Islet of Langerhans (tissue), 1 donor: ENCODE measurements around the gene PTPRR.

Source experiments
- FAIRE-seq: peaks from one replicate; lab custom pipeline; 2011; peaks lifted over from hg19 to GRCh38; lab: Jason Lieb, UNC

The PTPRR gene, protein sequence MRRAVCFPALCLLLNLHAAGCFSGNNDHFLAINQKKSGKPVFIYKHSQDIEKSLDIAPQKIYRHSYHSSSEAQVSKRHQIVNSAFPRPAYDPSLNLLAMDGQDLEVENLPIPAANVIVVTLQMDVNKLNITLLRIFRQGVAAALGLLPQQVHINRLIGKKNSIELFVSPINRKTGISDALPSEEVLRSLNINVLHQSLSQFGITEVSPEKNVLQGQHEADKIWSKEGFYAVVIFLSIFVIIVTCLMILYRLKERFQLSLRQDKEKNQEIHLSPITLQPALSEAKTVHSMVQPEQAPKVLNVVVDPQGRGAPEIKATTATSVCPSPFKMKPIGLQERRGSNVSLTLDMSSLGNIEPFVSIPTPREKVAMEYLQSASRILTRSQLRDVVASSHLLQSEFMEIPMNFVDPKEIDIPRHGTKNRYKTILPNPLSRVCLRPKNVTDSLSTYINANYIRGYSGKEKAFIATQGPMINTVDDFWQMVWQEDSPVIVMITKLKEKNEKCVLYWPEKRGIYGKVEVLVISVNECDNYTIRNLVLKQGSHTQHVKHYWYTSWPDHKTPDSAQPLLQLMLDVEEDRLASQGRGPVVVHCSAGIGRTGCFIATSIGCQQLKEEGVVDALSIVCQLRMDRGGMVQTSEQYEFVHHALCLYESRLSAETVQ

DNA sequence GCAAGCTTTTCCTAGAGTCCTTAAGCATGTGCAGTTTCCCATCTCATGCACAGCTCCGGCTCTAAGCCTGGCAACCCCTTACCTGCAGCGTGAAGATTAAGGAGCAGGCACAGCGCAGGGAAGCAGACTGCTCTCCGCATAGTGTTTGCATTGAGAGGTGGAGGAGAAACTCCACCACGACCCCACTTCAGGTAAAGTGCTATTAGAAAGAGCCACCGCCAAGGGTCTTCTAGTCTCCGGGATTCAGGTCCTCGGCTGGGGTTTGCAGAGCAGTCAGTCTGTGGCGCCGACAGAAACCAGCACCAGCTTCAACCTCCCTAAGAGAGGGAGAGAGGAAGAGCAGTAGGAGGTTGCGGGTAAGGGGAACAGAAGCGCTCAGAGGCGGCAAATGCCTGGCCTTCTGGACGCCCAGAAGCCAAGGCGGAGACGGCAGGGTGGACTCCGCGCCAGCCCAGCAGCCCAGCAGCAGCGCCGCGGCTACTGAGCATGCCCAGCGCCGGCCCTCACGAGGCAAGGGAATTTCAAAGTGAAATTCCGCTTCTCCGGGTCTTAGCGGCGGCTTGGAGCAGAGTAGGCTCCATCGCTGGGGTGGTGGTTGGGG, at the start of gene PTPRR:
TSS of gene PTPRR (minus strand) at position 488 of the 601 bp plus-strand sequence. CDS start at position 140, 348 bp downstream.
- FAIRE-seq = no peak

- FAIRE-seq = no peak
These were observed 46.7 kb upstream of the PTPRR start for GRCh38 chr12:70966996-70967790.

DNA sequence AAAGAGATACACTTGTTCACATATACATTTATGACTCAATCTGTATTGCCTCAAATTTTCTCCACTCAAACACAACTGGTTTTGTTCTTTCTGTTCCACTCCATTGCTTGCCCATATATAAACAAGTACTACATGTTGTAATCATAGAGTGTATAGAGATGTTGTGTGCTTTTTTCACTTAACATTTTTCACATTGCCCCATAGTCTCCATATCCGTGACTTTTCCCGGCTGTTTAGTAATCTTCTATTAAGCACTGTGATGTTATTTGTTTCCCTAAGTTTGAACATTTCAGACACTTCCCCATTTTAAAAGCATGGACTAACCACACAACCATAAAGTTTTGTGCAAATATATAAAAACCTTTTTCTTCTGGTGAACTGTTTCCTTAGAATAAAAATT, 45.5 kb upstream of the PTPRR start:
- FAIRE-seq = no peak

- FAIRE-seq = no peak
These were observed 44.5 kb upstream of the PTPRR start for GRCh38 chr12:70964867-70965510.

- FAIRE-seq = no peak
These were observed 42.6 kb upstream of the PTPRR start for GRCh38 chr12:70963081-70963660.

- FAIRE-seq = no peak
These were observed 41.8 kb upstream of the PTPRR start for GRCh38 chr12:70962226-70962794.

- no peak for FAIRE-seq
These were observed 39.9 kb upstream of the PTPRR start for GRCh38 chr12:70960484-70960883.

DNA sequence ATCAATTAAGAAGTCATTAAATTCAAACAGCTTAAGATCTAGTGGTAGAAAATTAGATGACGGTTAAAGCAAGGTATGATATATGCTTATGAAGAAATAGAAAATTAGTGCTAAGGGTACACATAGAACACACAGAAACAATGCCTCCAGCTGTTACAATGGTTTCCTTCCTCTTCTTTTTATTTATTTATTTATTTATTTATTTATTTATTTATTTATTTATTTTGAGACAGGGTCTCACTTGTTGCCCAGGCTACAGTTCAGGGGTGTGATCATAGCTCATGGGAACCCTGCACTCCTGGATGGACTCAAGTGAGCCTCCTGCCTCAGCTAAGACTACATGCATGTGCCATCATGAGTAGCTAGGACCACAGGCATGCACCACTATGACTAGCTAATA, 34.9 kb upstream of the PTPRR start:
- FAIRE-seq = no peak

- FAIRE-seq = no peak
These were observed 29.9 kb upstream of the PTPRR start for GRCh38 chr12:70950451-70950850.

GRCh38 chr12:70948976-70949336, 28.4 kb upstream of the PTPRR start:
- no peak for FAIRE-seq

DNA sequence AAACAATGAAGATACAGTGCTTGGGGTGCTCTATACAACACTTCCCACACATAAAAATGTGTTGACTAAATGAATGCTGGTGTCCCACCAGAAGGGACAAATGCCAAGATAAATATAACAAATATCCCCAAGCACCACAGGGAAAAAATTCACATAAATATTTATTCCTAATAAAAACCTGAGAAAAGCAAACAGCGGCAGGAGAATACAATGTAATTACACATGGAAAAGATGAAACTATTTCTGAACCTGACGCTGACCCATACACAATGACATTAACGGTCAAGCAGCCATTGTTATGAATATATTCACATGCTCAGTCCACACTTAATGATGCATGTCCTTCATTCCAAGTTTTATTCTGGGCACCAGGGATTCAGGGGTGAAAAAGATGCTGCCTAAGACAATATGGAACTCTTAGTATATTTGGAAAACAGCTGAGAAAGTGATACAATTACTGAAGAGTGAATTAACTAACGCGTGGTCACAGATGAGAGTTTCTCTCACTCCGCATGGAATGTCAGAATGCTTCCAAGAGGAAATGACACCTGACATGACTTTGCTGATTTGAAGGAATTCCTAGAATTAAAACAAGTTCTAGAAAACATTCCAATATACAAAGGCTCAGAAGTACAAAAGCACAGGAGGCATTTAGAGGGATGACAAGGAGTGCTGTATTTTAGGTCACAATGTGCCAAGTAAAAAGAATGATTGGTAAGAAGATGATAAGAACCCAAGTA, 27.9 kb upstream of the PTPRR start:
- no peak for FAIRE-seq

DNA sequence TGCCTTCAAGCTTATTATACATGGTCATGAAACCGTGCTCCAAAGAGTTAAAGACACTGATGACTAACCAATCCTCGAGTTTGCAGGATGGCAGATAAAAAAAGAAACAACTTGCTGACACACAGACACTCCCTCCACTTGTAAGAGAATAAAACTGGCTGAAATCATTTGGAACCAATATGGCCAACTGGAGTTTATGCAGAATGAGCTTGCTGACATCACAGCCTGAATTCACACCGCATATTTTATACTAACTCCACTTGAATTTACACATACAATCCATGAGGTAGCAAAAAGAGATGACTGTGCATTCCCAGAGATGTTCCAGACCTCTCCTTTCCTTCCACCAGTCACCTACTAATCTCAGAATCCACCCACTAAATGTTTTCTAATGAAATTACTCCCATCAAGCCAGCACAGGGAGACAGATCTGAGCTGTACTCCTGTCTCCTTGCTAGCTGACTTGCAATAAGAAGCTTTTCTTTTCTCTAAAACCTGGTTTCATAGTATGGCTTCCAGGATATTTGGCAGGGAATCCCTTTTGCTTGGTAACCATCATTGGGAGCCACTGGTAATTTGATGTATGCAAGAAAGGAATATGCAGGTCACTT, 15.8 kb upstream of the PTPRR start:
- no peak for FAIRE-seq

DNA sequence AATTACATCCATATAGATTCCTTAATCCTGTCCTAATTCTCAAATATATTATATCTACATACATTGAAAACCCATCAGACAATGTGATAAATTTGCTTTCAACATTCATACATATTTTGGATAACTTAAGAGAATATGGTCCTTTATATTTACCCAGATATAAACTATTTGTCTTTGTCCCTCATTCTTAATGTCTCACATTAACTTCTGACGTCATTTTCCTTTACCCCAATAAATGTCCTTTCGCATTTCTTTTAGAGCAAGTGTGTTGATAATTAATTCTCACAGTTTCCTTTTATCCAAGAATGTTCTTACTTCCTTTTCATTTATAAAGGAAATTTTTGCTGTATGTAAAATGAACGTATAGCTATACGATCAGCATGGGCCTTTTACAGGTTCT, 12.6 kb upstream of the PTPRR start:
- FAIRE-seq = no peak

DNA sequence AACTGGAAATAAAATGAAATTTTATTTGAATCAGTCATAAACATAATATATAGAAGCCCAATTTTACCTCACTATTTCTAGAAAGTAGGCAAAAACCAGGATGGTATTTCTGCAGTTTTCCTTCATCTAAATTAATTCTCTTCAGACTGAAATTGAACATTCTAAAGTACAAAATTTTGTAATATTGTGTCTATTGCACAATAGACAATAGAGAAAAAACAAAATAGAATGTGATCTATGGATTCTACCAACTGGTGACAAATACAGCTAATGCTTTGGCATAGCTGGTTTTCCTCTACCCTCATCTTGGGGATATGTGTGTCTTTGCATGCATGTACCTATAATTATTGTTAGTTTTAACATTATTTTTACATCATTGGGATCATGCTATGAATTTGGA, 8.5 kb upstream of the PTPRR start:
- FAIRE-seq = no peak

DNA sequence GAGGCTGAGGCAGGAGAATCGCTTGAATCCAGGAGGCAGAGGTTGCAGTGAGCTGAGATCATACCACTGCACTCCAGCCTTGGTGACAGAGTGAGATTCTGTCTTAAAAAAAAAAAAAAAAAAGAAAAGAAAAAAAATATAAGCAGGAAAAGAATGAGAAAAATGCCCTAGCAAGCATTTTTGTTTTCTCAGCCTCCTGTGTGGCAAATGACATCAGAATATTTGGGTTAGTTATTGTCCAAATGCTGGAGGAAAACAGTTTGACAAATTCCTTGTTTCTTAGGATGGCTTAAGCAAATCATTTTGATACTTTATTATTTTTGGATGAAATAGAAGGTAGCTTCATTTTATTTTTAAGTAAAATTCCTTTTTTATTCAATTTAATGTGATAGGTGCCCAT, 7.5 kb upstream of the PTPRR start:
- no peak for FAIRE-seq

DNA sequence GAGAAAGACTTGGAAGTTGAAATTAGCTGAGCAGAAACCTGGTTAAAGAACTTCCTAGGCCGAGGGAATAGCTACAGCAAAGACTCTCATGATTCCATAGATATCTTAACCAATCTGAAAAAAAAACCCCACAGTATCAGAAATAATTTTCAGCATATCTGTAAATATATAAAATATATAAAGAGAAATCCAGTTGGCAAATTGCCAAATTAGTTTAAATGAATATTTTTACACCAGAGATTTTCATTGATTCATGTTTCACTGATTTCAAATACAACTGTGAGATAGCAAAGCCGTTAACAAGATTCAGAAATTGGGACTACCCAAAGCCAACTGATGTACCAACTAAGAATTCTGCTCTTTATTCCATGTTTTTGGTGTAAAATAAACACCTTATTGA, 6.8 kb upstream of the PTPRR start:
- no peak for FAIRE-seq

- FAIRE-seq = no peak
These were observed 5.0 kb upstream of the PTPRR start for GRCh38 chr12:70925539-70925938.

DNA sequence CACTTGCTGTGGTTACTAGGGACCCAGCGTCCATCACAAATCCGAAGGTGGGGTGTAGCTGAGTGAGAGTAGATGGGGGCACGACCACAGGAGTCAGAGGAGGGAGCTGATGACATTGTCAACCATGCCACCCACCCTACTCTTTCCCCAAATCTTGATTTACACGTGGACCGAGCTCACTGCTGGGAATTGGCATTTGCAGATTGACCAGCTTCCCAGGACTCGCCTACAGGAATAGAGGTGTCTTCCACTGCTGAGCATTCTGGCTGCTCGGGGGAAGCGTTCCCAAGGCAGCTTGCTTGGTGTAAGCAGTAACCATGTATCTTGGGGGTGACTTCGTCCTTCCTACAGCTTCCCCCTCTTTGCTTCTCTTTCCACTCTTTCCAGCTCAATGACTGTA, 353 bp upstream of the PTPRR start:
- FAIRE-seq = no peak

GRCh38 chr12:70919597-70920035, 922 bp downstream of the PTPRR start:
- no peak for FAIRE-seq

- FAIRE-seq = no peak
These were observed 1.4 kb downstream of the PTPRR start for GRCh38 chr12:70919176-70919575.
